WTC11 (cell line): ENCODE data around the gene DUSP22. TPM values are rescaled to one million over a fixed set of nuclear protein-coding genes. Genes with fewer than 3 reads are reported as not detected.

Experiments
- ATAC-seq: fragments of 200-7000 bp; cut with Tn5 transposase; 2 replicates; pipeline ENCODE4 v1.10.0; 2021; ENCODE audit warnings: mild to moderate bottlenecking, moderate library complexity
- CTCF ChIA-PET: fragments of 300-600 bp; sonication (Branson Sonifier 250); formaldehyde crosslinking; loops from one replicate; lab custom pipeline; 2021; ENCODE audit warnings: antibody characterized with exemption; lab: Charles Lee
- POLR2A ChIA-PET: fragments of 350-600 bp; sonication (Branson Sonifier 250); formaldehyde crosslinking; loops from one replicate; lab custom pipeline; 2021; ENCODE audit warnings: antibody characterized with exemption; lab: Charles Lee
- DNase-seq: peaks from one replicate; pipeline ENCODE4 v3.0.0; 2021; ENCODE audit warnings: low spot score
- H3K27ac Mint-ChIP-seq: 2 replicates; pipeline ENCODE4 v1.8.0; 2021; ENCODE audit warnings: mixed read lengths
- H3K27me3 Mint-ChIP-seq: 2 replicates; pipeline ENCODE4 v1.8.0; 2021; ENCODE audit warnings: low read depth, mild to moderate bottlenecking, moderate library complexity, mixed read lengths
- H3K36me3 Mint-ChIP-seq: 2 replicates; pipeline ENCODE4 v1.8.0; 2021; ENCODE audit warnings: mixed read lengths
- H3K4me1 Mint-ChIP-seq: 2 replicates; pipeline ENCODE4 v1.8.0; 2022; ENCODE audit warnings: mixed read lengths
- H3K4me3 Mint-ChIP-seq: 2 replicates; pipeline ENCODE4 v1.8.0; 2021; ENCODE audit warnings: mild to moderate bottlenecking, moderate library complexity, mixed read lengths
- H3K9me3 Mint-ChIP-seq: 2 replicates; pipeline ENCODE4 v1.8.0; 2021; ENCODE audit warnings: mixed read lengths
- CREB1 ChIP-seq: sonication (generic); formaldehyde crosslinking; IDR thresholded peaks from 2 replicates; pipeline ENCODE4 v1.8.0; 2023; ENCODE audit warnings: mild to moderate bottlenecking, missing genetic modification reagents
- CREM ChIP-seq: sonication (generic); formaldehyde crosslinking; IDR thresholded peaks from 2 replicates; pipeline ENCODE4 v1.8.1; 2022; ENCODE audit warnings: mild to moderate bottlenecking, missing genetic modification reagents, moderate library complexity
- FOXJ3 ChIP-seq: sonication (generic); formaldehyde crosslinking; IDR thresholded peaks from 2 replicates; pipeline ENCODE4 v1.9.0; 2021; ENCODE audit warnings: missing genetic modification reagents, mild to moderate bottlenecking, borderline replicate concordance
- FOXP1 ChIP-seq: sonication (generic); formaldehyde crosslinking; IDR thresholded peaks from 2 replicates; pipeline ENCODE4 v1.8.0; 2022; ENCODE audit warnings: missing genetic modification reagents, mild to moderate bottlenecking, moderate library complexity, borderline replicate concordance
- GRHL2 ChIP-seq: fragments of 250-450 bp; sonication (Bioruptor Pico); IDR thresholded peaks from 2 replicates; pipeline ENCODE4 v1.8.0; 2022; ENCODE audit warnings: mild to moderate bottlenecking, moderate library complexity; ENCODE audit not compliant: insufficient replicate concordance, severe bottlenecking
- HMGA2 ChIP-seq: fragments of 250-450 bp; sonication (Bioruptor Pico); IDR thresholded peaks from 2 replicates; pipeline ENCODE4 v1.4.0; 2021; ENCODE audit warnings: mild to moderate bottlenecking, moderate library complexity
- IRF2 ChIP-seq: sonication (generic); formaldehyde crosslinking; IDR thresholded peaks from 2 replicates; pipeline ENCODE4 v1.8.0; 2022; ENCODE audit warnings: low read depth, missing genetic modification reagents, borderline replicate concordance
- JUN ChIP-seq: sonication (generic); formaldehyde crosslinking; IDR thresholded peaks from 2 replicates; pipeline ENCODE4 v1.8.0; 2023; ENCODE audit warnings: mild to moderate bottlenecking, missing genetic modification reagents
- PRRX2 ChIP-seq: fragments of 250-450 bp; sonication (Bioruptor Pico); IDR thresholded peaks from 2 replicates; pipeline ENCODE4 v1.8.0; 2021; ENCODE audit warnings: mild to moderate bottlenecking
- SMAD3 ChIP-seq: sonication (generic); formaldehyde crosslinking; IDR thresholded peaks from 2 replicates; pipeline ENCODE4 v1.8.0; 2022; ENCODE audit warnings: missing genetic modification reagents, mild to moderate bottlenecking, borderline replicate concordance
- TCF7 ChIP-seq: sonication (generic); formaldehyde crosslinking; IDR thresholded peaks from 2 replicates; pipeline ENCODE4 v1.8.0; 2022; ENCODE audit warnings: mild to moderate bottlenecking, low read depth, missing genetic modification reagents, moderate library complexity
- TEAD1 ChIP-seq: sonication (generic); formaldehyde crosslinking; IDR thresholded peaks from 2 replicates; pipeline ENCODE4 v1.8.0; 2022; ENCODE audit warnings: mild to moderate bottlenecking, missing genetic modification reagents
- ZNF317 ChIP-seq: sonication (generic); formaldehyde crosslinking; IDR thresholded peaks from 2 replicates; pipeline ENCODE4 v1.8.1; 2023; ENCODE audit warnings: low read depth, mild to moderate bottlenecking, moderate library complexity, missing genetic modification reagents, borderline replicate concordance
- ZNF671 ChIP-seq: fragments of 250-450 bp; sonication (Bioruptor Pico); IDR thresholded peaks from 2 replicates; pipeline ENCODE4 v1.8.0; 2021; ENCODE audit warnings: mild to moderate bottlenecking
- total RNA-seq: library from RNA; stranded (reverse); gene quantifications from 3 replicates; pipeline ENCODE4 v1.2.3, GENCODE V29; 2021
- TF ChIP-seq, protein P1 (sequence below): sonication (generic); formaldehyde crosslinking; IDR thresholded peaks from 2 replicates; pipeline ENCODE4 v1.8.1; 2022; ENCODE audit warnings: missing genetic modification reagents, borderline replicate concordance
- TF ChIP-seq, protein P2 (sequence below): sonication (generic); formaldehyde crosslinking; IDR thresholded peaks from 2 replicates; pipeline ENCODE4 v1.8.1; 2022; ENCODE audit warnings: mild to moderate bottlenecking, missing genetic modification reagents, moderate library complexity, borderline replicate concordance
- TF ChIP-seq, protein P3 (sequence below): sonication (generic); formaldehyde crosslinking; IDR thresholded peaks from 2 replicates; pipeline ENCODE4 v1.8.1; 2023; ENCODE audit warnings: mild to moderate bottlenecking, missing genetic modification reagents
- TF ChIP-seq, protein P4 (sequence below): sonication (generic); formaldehyde crosslinking; IDR thresholded peaks from 2 replicates; pipeline ENCODE4 v1.8.1; 2023; ENCODE audit warnings: mild to moderate bottlenecking, missing genetic modification reagents, moderate library complexity
- TF ChIP-seq, protein P5 (sequence below): sonication (generic); formaldehyde crosslinking; IDR thresholded peaks from 2 replicates; pipeline ENCODE4 v1.8.1; 2022; ENCODE audit warnings: low read depth, mild to moderate bottlenecking, moderate library complexity, missing genetic modification reagents, borderline replicate concordance
- TF ChIP-seq, protein P6 (sequence below): sonication (generic); formaldehyde crosslinking; IDR thresholded peaks from 2 replicates; pipeline ENCODE4 v1.8.0; 2022; ENCODE audit warnings: mild to moderate bottlenecking, missing genetic modification reagents
- TF ChIP-seq, protein P7 (sequence below): sonication (generic); formaldehyde crosslinking; IDR thresholded peaks from 2 replicates; pipeline ENCODE4 v1.8.0; 2022; ENCODE audit warnings: mild to moderate bottlenecking, missing genetic modification reagents

The DUSP22 gene
- total RNA-seq, 1 experiment from 2014 or later: 38.5 TPM

DNA sequence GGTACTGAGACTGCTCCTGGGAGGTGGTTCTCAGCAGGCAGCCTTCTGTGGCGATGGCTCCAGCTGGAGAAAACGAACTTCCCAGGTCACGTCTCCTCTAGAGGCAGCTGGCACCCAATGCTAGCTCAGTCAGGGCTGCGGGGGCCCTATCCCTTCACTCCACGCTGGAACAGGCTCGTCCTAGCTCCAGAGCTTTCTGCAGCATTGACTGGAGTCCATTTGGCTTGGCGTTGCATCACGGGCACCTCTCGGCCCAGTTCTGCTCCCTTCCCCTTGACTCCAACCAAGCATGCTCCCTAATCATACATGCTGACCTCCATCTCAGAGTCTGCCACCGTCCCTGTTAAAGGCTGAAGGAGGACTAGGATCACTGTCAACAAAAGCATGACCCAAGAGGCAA lies 93.3 kb downstream of the DUSP22 start:
- peaks cover 15% of the 10 kb centered on the region for H3K9me3 Mint-ChIP-seq
- no peak overlapping the region for H3K4me3 Mint-ChIP-seq
- TF ChIP-seq CREB1 (CRISPR knock-in tag): no peak
- no peak for TF ChIP-seq GRHL2 (CRISPR knock-in tag)
- TF ChIP-seq, protein P1, sequence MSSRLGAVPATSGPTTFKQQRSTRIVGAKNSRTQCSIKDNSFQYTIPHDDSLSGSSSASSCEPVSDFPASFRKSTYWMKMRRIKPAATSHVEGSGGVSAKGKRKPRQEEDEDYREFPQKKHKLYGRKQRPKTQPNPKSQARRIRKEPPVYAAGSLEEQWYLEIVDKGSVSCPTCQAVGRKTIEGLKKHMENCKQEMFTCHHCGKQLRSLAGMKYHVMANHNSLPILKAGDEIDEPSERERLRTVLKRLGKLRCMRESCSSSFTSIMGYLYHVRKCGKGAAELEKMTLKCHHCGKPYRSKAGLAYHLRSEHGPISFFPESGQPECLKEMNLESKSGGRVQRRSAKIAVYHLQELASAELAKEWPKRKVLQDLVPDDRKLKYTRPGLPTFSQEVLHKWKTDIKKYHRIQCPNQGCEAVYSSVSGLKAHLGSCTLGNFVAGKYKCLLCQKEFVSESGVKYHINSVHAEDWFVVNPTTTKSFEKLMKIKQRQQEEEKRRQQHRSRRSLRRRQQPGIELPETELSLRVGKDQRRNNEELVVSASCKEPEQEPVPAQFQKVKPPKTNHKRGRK (CRISPR knock-in tag): no peak
- TF ChIP-seq ZNF317: no peak
- TF ChIP-seq HMGA2: no peak
- no peak for TF ChIP-seq IRF2 (CRISPR knock-in tag)
- TF ChIP-seq, protein P2, sequence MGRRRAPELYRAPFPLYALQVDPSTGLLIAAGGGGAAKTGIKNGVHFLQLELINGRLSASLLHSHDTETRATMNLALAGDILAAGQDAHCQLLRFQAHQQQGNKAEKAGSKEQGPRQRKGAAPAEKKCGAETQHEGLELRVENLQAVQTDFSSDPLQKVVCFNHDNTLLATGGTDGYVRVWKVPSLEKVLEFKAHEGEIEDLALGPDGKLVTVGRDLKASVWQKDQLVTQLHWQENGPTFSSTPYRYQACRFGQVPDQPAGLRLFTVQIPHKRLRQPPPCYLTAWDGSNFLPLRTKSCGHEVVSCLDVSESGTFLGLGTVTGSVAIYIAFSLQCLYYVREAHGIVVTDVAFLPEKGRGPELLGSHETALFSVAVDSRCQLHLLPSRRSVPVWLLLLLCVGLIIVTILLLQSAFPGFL (CRISPR knock-in tag): no peak
- TF ChIP-seq, protein P3, sequence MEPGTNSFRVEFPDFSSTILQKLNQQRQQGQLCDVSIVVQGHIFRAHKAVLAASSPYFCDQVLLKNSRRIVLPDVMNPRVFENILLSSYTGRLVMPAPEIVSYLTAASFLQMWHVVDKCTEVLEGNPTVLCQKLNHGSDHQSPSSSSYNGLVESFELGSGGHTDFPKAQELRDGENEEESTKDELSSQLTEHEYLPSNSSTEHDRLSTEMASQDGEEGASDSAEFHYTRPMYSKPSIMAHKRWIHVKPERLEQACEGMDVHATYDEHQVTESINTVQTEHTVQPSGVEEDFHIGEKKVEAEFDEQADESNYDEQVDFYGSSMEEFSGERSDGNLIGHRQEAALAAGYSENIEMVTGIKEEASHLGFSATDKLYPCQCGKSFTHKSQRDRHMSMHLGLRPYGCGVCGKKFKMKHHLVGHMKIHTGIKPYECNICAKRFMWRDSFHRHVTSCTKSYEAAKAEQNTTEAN (CRISPR knock-in tag): no peak
- no peak for TF ChIP-seq CREM (CRISPR knock-in tag)
- TF ChIP-seq, protein P4, sequence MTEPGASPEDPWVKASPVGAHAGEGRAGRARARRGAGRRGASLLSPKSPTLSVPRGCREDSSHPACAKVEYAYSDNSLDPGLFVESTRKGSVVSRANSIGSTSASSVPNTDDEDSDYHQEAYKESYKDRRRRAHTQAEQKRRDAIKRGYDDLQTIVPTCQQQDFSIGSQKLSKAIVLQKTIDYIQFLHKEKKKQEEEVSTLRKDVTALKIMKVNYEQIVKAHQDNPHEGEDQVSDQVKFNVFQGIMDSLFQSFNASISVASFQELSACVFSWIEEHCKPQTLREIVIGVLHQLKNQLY (CRISPR knock-in tag): no peak
- no peak for TF ChIP-seq JUN
- no peak for TF ChIP-seq FOXJ3
- no peak for TF ChIP-seq TCF7 (CRISPR knock-in tag)
- TF ChIP-seq, protein P5, sequence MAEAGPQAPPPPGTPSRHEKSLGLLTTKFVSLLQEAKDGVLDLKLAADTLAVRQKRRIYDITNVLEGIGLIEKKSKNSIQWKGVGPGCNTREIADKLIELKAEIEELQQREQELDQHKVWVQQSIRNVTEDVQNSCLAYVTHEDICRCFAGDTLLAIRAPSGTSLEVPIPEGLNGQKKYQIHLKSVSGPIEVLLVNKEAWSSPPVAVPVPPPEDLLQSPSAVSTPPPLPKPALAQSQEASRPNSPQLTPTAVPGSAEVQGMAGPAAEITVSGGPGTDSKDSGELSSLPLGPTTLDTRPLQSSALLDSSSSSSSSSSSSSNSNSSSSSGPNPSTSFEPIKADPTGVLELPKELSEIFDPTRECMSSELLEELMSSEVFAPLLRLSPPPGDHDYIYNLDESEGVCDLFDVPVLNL: no peak
- TF ChIP-seq PRRX2 (CRISPR knock-in tag): no peak
- no peak for TF ChIP-seq SMAD3 (CRISPR knock-in tag)
- no peak for TF ChIP-seq ZNF671 (CRISPR knock-in tag)
- TF ChIP-seq TEAD1 (CRISPR knock-in tag): no peak
- peaks cover 39% of the 10 kb centered on the region for H3K27me3 Mint-ChIP-seq
- H3K4me1 Mint-ChIP-seq: no peaks in the 10 kb centered on the region
- no peak for DNase-seq
- ATAC-seq: no peak
- peaks cover 13% of the 10 kb centered on the region for H3K36me3 Mint-ChIP-seq
- CTCF ChIA-PET: interaction anchor here (1.1 to 1.2 kb wide), 2 partner anchors 19 to 197 kb away, joined by 3 to 6 read pairs; no protein-coding TSS in a partner anchor
- POLR2A ChIA-PET: no interaction called here
- H3K27ac Mint-ChIP-seq: no peak overlapping the region

DNA sequence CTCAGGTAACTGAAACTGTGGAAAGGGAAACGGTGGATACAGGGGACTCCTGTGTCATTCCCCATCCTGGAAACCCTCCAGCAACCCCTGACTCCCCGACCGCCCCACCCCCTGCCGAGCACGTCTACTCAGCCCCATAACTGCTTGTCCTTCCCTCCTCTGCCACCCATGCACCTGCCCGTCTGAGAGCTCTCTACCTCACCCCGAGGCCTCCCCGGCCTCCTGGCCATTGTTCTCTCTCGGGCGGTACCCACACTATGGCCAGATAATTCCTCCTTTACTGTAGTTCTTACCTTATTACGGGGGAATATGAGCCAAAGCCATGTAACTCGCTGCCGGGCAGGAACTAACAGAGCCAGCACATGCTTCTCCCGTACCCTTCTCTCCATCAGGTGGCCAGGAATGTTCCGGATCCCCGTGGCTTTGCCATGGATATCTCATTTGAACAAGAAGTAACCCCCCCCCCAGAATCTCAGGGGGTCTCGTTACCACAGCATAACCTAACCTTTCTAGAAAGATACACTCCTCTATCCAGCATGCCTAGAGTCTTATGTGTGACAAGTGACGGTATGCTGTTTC lies 94.5 kb downstream of the DUSP22 start:
- ATAC-seq (no peak), DNase-seq (no peak)
- no peak overlapping the region for H3K27ac Mint-ChIP-seq
- H3K36me3 Mint-ChIP-seq: peaks cover 2% of the 10 kb centered on the region; the same call in 1 of the 2 replicates
- H3K4me3 Mint-ChIP-seq: no peak overlapping the region
- H3K9me3 Mint-ChIP-seq: peaks cover 5% of the 10 kb centered on the region; the same call in 1 of the 2 replicates
- peaks cover 46% of the 10 kb centered on the region for H3K27me3 Mint-ChIP-seq
- 0 out of 2 replicates have a peak, but pooled peaks cover 2% of the 10 kb centered on the region for H3K4me1 Mint-ChIP-seq
- ChIA-PET CTCF (no interaction called here), POLR2A (no interaction called here)
- TF ChIP-seq FOXP1: no peak
- TF ChIP-seq, protein P5: no peak
- TF ChIP-seq, protein P6, sequence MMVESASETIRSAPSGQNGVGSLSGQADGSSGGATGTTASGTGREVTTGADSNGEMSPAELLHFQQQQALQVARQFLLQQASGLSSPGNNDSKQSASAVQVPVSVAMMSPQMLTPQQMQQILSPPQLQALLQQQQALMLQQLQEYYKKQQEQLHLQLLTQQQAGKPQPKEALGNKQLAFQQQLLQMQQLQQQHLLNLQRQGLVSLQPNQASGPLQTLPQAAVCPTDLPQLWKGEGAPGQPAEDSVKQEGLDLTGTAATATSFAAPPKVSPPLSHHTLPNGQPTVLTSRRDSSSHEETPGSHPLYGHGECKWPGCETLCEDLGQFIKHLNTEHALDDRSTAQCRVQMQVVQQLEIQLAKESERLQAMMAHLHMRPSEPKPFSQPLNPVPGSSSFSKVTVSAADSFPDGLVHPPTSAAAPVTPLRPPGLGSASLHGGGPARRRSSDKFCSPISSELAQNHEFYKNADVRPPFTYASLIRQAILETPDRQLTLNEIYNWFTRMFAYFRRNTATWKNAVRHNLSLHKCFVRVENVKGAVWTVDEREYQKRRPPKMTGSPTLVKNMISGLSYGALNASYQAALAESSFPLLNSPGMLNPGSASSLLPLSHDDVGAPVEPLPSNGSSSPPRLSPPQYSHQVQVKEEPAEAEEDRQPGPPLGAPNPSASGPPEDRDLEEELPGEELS: no peak
- TF ChIP-seq, protein P7, sequence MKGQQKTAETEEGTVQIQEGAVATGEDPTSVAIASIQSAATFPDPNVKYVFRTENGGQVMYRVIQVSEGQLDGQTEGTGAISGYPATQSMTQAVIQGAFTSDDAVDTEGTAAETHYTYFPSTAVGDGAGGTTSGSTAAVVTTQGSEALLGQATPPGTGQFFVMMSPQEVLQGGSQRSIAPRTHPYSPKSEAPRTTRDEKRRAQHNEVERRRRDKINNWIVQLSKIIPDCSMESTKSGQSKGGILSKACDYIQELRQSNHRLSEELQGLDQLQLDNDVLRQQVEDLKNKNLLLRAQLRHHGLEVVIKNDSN: no peak
